GM21576 (cell line): ENCODE data around the gene NOTUM.

Experiments used
- ATAC-seq: cut with Tn5 transposase; IDR thresholded peaks from one replicate; pipeline ENCODE4 v1.9.1; 2021; ENCODE audit warnings: mild to moderate bottlenecking, moderate library complexity; ENCODE audit not compliant: unreplicated experiment

Gene NOTUM

GRCh38 chr17:81926451-81927151, 34.4 kb downstream of the NOTUM start:
- ATAC-seq: no peak

- no peak for ATAC-seq
Measured at GRCh38 chr17:81925860-81926450, 35.0 kb downstream of the NOTUM start.

DNA sequence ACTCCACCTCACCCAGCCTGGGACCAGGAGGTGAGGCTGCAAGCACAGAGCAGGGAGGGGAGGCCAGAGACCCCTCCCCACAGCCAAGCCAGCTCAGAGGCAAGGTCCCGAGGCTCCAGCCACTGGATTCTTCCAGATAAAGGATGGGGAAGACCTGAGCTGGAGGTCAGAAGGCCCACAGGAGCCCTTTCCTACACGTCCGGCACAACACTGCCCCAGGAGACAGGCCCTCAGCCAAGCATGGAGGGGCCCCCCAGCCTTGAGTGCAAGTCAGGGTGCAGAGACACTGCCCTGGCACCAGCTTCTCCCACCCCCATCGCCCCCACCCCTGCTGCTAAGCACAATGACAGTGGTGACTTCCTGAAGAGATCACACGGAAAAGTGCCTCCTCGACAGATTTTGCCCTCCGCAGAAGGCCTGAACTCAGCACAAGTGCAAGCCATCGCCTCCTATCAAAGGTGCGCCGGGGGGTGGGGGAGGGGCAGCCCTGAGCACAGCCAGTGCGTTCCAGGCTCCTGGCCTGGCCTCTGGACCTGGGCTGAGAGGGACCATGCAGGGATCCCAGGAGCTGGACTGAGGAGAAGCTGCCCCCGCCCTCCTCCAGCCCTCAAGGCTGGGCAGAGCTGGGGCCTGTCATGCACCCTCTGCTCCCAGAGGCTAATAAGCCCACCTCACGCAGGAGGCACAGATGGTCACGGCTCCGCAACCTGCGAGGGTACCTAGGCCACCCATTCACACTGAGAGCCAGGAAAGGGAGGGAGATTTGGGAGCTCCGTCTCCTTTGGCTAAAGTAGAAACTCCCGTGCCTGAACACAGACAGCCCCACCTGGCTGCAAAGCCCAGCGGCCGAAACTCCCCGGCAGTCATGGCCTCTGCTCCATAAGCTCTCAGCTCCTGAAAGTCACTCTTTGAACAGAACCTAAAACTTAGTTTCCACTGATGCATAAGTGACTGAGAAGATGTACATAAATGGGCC, 36.1 kb downstream of the NOTUM start:
- ATAC-seq: no peak

DNA sequence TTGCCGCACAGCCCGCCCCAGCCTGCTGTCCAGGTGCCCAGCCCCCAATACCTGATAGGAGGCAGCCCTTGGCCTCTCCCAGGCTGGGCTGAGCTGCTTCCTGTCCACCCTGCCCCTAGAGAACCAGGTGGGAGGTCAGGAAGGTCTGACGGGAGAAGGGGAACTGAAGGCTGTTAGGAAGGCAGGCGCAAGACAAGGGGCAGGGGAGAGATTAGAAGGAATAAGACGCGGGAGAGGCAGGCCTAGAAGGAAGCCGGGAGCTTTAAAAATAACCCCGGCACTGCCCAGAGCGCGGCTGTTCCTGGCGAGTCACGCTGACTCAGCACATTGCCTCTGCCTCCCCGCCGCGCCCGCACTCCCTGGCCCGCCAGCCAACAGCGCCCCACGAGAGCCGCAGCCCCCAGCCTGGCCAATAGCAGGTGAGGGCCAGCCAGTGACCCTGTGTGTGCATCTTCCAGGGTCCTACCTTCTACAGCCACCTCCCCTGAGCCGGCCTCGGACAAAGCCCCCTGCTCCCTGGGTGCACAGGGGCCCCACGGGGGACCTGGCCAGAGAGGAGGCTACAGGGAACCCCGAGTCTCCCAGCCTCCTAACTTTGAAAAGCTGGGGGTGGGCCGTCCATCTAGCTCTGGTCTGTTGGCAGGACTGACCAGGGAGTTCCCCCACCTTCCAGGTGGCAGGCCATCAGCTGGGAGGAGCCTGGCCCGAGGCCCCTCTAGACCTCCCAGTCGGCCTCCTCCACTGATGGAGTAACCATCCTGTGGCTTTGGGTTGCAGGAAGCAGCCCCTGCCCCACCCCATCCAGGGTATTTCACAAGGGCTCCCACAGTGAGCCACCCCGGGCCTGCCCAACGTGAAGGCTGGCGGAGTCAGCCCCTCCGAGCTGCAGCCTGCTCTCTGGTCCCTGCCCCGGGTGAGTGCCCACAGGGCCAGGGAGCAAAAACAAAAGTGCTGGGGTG, 37.4 kb downstream of the NOTUM start:
- ATAC-seq: no peak

DNA sequence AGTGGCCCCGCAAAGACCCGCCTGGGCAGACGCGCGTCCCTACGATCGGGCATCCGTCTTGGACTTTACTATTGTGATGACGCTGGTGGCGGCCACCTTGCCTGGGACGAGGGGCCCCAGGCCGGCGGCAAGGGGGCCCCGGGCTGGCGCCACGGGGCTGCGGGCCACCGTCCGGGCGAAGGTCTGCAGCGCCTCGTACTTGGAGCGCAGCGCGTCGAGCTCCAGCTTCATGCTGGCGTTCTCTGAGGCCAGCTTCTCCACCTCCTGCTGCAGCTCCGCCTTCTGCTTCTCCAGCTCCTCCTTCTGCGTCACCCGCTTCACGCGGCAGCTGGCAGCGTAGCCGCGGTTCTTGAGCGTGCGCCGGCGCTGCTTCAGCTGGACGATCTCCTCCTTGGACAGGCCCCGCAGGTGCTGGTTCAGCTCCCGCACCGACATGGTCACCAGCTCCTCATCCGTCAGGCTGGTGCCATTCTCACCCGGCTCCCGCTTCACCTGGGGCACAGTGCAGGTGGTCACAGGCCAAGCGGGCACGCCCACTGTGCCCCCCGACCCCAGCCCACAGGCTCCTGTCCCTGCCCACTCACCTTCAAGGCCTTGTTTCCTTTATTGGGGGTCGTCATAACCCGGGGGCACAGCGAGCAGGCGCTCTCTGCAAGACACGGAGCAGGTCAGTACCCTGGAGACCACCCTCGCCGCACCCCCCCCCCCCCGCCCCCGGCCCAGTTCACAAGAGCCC, 38.3 kb downstream of the NOTUM start:
- no peak for ATAC-seq

DNA sequence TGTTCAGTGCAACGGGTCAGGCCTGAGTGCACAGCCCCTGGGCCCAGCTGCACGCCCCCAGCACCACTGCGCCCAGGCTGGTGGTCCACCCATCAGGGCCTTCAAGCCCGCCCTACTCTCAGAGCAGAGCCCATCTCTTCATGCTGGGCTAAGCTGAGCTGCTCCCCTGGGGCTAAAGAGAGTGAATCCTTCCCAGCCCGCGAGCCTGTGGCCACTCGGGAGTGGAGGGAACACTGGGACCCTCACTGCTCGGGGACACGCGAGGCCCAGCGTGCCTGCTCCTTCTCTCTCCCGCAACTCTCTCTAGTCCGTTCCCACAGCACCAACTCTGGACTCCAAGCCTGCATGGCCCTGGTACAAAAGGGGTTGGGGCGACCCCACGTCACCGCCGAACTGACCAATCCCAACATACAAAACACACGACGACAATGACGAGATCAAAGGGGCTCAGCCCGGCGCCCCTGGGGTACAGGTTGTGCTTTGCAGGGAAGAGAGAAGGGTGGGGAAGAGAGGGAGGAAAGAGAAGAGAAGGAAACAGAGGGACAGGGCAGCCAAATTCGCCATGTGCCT, 38.9 kb downstream of the NOTUM start:
- ATAC-seq: no peak

DNA sequence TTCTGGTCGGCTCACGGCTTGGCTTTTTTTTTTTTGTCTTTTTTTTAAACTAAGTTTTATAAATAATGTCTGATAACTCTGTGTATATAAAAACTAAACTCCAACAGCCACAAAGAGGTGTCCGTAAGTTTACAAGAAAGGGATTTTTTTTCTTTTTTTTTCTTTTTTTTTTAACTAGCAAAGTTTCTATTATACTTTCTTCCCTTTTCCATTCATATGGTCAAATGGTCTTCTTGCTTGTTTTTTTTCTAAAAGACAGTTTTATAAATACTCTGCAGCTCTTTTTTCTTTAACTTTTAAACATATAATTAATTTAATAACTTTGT, 39.5 kb downstream of the NOTUM start:
- no peak for ATAC-seq

DNA sequence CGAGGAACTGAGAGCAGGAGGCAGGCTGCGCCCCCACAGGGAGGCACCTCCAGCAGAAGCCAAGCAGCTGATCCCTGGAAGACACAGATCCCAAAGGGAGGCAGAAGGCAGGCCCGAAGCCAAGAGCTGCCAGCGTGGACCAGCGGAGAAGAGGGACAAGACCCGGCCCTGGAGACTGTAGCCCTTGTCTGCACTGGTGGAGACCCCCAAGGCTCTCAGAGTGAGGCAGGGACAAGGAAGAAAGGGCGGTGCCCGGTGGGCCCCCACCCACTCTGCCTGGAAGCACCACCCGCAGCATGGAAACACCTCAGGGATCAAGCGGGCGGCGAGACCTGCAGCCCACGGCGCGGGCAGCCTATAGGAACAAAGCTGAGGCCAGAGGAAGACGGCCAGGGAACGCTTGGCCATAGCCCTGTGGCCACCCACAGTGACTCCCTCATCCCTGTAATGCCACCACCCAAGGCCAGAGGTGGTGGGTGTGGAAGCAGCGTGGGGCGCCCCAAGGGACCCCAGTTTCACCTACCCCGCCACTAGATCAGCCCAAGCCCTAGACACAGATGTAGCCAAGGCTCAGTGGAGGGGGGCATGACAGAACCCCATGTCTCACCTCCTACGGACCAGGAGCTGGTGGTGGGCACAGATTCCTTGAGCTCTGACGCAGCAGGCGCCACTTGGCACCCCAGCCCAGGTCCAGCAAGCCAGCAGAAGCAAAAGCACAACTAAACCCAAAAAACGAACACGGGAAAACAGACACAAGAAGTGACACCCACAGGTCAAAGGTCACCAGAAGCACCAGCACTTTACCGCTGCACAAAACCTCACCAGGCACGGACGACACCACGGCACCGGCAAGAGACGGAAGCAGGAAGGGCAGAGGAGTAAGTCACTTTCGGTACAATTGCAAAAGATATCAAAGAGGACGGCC, 40.1 kb downstream of the NOTUM start:
- ATAC-seq: no peak

GRCh38 chr17:81918832-81919545, 42.0 kb downstream of the NOTUM start:
- ATAC-seq: no peak

DNA sequence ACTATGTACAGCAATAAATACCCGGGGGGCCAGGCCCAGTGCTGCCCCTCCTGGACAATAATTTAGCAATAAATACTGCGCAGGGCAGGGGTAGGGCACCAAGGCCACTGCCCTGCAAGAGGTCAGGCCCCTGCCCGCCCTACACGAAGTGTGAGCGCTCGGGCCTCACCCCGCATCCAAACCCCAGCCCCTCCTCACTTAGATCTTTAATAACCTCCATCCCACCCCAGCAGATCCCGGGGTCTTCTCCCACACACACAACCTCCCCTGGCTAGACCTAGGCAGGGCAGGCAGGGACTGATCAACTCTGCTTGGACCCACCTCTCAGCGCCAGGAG, 42.7 kb downstream of the NOTUM start:
- peak; percentile 20 for ATAC-seq

DNA sequence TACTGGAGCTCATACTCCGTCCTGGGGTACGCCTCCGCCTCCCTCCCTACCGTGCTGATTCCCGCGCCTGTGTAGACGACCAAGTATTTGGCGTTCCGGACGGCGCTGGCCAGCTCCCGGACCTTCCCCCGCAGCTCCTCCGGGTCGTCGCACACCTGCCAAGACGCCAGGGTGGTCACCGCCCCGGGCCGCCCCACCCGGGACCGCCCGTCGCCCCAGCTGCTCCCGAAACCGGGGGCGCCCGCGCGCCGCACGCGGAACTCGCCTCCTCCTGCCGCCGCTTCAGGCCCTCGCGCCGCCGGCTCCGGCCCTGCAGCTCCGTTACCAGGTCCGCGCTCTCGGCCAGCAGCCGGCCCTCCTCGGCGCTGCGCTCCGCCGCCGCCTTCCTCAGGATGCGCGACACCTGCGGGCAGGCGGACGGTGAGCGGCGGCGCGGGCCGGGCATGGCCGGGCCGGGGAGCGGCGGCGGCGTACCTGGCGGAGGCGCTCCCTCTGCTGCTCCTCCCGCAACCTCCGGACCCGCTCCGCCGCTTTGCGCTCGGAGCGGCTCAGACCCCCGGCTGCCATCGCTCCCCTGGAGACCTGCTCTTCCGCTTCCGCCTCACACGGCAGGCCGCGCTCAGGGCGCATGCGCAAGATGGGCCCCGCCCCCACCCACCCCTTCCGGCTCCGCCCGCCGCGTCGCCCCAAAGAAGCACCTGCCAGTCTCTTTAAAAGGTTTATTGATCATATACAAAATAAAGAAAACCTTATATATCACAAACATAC, 43.2 kb downstream of the NOTUM start, which contains the start of gene SIRT7:
Gene SIRT7 (minus strand): TSS at position 612 of the 768 bp plus-strand sequence. CDS start 45 bp downstream, at position 567.
- peak; percentile 64 for ATAC-seq

GRCh38 chr17:81916234-81917001, 44.6 kb downstream of the NOTUM start:
- ATAC-seq: no peak

GRCh38 chr17:81915331-81915730, 45.7 kb downstream of the NOTUM start:
- no peak for ATAC-seq

- no peak for ATAC-seq
Measured at GRCh38 chr17:81914103-81914850, 46.7 kb downstream of the NOTUM start.

GRCh38 chr17:81913394-81914102, 47.4 kb downstream of the NOTUM start:
- no peak for ATAC-seq
